HEK293 (cell line): Measurements from ENCODE around the gene CFAP46.

Source experiments
- GLI4 ChIP-seq: fragments of 450-650 bp; formaldehyde crosslinking; IDR thresholded peaks from 2 replicates; pipeline ENCODE4 v1.5.1; 2016; ENCODE audit warnings: missing biosample characterization, missing genetic modification characterization
- REST ChIP-seq: fragments of 450-650 bp; formaldehyde crosslinking; IDR thresholded peaks from 2 replicates; pipeline ENCODE4 v1.5.1; 2016; ENCODE audit warnings: missing biosample characterization, missing genetic modification characterization
- ZNF48 ChIP-seq: fragments of 450-650 bp; formaldehyde crosslinking; IDR thresholded peaks from 2 replicates; pipeline ENCODE4 v1.5.1; 2016; ENCODE audit warnings: missing biosample characterization, missing genetic modification characterization

DNA sequence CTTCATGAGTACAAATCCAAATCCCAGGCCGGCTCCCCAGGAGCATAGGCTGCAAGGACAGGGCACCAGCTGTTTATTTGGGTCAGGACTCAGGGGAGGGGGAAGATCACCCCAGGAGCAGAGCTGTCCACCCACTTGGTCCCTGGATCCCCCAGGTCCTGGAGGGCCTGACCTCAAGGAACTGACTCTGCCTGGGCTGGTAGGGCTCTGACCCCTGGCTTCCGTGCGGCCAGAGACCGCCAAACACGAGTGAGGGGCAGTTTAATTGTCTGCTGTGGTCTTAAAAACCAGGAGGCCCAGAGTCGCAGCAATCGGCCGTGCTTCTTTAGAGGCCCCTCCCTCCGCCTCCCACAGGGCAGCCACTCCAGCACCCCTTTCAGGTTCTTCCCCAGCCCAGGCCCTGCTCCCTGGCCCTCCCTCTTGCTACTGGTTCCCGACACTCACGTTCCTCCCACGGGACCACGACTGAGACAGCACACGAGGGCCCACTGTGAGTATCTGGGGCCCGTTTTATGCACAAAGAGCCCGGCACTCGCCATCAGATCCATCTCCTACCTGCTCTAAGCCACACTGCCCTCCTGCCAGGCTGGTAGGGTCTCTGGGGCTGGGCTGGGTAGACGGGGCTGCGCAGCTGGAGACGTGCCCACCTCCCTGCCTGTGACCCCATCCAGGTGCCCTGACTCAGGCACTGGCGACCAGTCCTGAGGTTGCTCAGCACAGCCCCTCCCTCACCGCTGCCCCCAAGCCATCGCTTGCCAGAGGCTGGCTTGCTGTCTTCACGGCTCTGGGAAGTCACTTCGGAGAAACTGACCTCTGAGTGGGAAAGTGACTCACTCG lies 30.0 kb upstream of the CFAP46 start:
- TF ChIP-seq GLI4 (tag by site-specific recombination) (no peak), REST (tag by site-specific recombination) (no peak), ZNF48 (tag by site-specific recombination) (no peak)
